ENCODE results near the gene VAMP7. TPM values are rescaled to one million over a fixed set of nuclear protein-coding genes. Genes with fewer than 3 reads are reported as not detected.
"Not testable (repeated sequence)": the region's sequence is repeated elsewhere in the genome, so short reads cannot be mapped to it uniquely, and the experiment has no call there.

Gene VAMP7
- total RNA-seq, 2 donors from 2014 or later, result 29.5 to 30.5 TPM

- intact Hi-C loops (cut with DNase I, micrococcal nuclease); DNase-seq; ATAC-seq: not testable (repeated sequence)
Observed at GRCh38 chrX:155971658-155972057, 90.5 kb downstream of the VAMP7 start.

- DNase-seq; intact Hi-C loops (cut with DNase I, micrococcal nuclease); ATAC-seq: not testable (repeated sequence)
Observed at GRCh38 chrX:155972241-155972640, 91.1 kb downstream of the VAMP7 start.

- intact Hi-C loops (cut with DNase I, micrococcal nuclease), result no loop called here
- ATAC-seq (no peak), DNase-seq (no peak)
Observed at GRCh38 chrX:155983326-155983725, 102.2 kb downstream of the VAMP7 start.

- ATAC-seq (peak; percentile 93), DNase-seq (no peak)
- intact Hi-C loops (cut with DNase I, micrococcal nuclease), result no loop called here
Observed at GRCh38 chrX:155985208-155985607, 104.1 kb downstream of the VAMP7 start.

- DNase-seq; ATAC-seq; intact Hi-C loops (cut with DNase I, micrococcal nuclease): not testable (repeated sequence)
Observed at GRCh38 chrX:155986995-155987394, 105.8 kb downstream of the VAMP7 start.

GRCh38 chrX:155988859-155989258 lies 107.7 kb downstream of the VAMP7 start:
- DNase-seq (no peak), ATAC-seq (no peak)
- intact Hi-C loops (cut with DNase I, micrococcal nuclease), result no loop called here

Other genes starting within 250 kb of the VAMP7 start
- under 1 TPM in 1 of 2 donors, not detected in 1; 0.73 TPM for gene IL9R, start 116.4 kb downstream of the VAMP7 start, total RNA-seq